Measurements from ENCODE around the gene SNIP1.
"Not testable (repeated sequence)": the region's sequence is repeated elsewhere in the genome, so short reads cannot be mapped to it uniquely, and the experiment has no call there.

DNA sequence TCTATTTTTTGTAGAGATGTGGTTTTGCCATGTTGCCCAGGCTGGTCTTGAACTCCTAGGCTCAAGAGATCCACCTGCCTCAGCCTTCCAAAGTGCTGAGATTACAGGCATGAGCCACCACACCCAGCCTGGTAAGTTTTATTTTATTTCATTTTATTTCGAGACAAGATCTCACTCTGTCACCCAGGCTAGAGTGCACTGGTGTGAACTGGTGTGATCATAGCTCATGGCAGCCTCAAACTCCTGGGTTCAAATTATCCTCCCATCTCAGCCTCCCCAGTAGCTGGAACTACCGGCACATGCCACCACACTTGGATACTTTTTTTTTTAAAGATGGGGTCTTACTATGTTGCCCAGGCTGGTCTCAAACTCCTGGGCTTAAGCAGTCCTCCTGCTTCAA is 51.3 kb downstream of the SNIP1 start:
- TF ChIP-seq POLR2AphosphoS5 (IDR thresholded peaks at IDR 0.05; ENCODE audit: borderline replicate concordance, low read depth, low read length); EZH2 (IDR thresholded peaks at IDR 0.05): not testable (repeated sequence)

Data from SK-N-MC (cell line).